ENCODE data around the gene RFX2. TPM values are rescaled to one million over a fixed set of nuclear protein-coding genes. Genes with fewer than 3 reads are reported as not detected.

The RFX2 gene
- total and polyA plus RNA-seq, 9 of the 15 experiments (the other 6 are each of a cell fraction or from before 2014, with no cell fraction given) = 3.6 to 18.7 (median 8.7) TPM

- TF ChIP-seq PHF8 (IDR thresholded peaks at IDR 0.05; ENCODE audit: borderline replicate concordance, low read length) (no peak), ZNF197 (CRISPR knock-in tag; IDR thresholded peaks at IDR 0.05; ENCODE audit: low read depth) (no peak), ZBTB40 (IDR thresholded peaks at IDR 0.05) (peak; percentile 95), ZBTB40 (CRISPR knock-in tag; IDR thresholded peaks at IDR 0.05) (peak; percentile 89), RAD51 (IDR thresholded peaks at IDR 0.05; ENCODE audit: borderline replicate concordance, low read depth) (no peak)
- TF ChIP-seq, protein P1, sequence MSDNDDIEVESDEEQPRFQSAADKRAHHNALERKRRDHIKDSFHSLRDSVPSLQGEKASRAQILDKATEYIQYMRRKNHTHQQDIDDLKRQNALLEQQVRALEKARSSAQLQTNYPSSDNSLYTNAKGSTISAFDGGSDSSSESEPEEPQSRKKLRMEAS (CRISPR knock-in tag; IDR thresholded peaks at IDR 0.05) = no peak
Measured at GRCh38 chr19:6042776-6043726, 67.2 kb downstream of the RFX2 start (continued).
